ENCODE data around the gene PLA2G2F.

The PLA2G2F gene

DNA sequence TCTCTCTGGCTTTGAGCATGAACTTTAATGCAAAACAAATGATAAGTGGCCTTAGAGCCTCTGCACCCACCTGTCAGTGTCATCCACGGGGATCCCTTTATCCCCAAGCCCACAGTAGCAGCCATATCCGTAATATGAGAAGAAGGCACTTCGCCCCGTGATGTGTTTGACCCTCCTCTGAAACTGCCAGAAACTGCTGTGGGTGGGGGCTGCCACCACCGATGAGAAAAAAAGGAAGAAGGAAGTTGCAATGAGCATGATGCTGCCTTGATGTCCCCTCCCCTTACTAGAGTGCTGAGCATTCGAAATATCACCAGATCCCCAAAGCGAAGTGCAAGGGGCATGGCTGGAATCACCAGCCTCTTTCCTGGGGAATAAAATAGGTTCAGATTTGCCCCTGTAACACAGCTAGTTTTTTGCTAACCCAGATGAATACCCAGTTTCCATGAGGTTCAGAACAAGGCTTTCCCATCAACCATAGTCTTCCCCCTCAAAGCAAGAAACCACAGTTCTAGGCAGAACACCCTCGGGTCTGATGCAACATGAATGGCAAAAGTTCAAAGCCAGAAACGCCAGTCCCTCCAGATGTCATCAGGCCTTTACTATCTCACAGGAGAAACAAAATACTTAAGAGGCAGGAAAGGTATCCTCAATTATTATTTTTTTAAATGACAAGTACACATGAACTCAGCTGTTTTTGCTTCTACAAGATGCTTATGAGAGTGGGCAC is 36.0 kb downstream of the PLA2G2F start:
- no peak for DNase-seq

DNA sequence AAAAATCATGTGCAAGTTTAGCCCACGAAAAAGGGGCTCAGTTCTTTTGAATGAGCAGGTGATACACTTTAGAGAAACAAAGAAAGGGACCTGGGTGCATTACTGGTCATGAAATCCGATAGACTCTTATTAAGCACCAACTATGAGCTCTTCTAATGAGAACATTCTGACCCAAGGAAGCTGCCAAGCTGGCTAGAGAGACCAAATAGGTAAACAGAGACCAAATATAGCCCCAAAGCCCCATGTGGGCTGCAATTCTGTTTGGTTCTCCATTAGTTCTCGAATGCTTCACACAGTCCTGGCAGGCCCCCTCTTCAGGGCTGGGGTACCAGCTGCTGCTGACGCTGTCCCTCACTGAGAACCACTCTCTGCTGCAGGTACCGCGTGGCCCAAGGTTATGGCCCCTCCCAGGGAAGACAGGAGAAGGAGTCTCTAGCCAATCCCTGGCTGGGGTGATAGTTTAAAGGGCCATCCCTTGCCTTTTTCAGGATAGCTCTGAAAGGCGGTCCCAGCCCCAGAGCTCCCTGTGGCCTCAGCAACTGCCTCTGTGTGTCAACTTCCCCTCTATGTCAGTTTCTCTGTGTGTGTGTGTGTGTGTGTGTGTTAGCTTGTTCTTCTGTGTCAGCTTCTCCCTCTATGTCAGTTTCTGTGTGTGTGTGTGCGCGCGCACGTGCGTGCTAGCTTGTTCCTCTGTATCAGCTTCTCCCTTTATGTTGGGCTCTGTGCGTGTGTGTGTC is 39.7 kb downstream of the PLA2G2F start:
- no peak for DNase-seq

DNA sequence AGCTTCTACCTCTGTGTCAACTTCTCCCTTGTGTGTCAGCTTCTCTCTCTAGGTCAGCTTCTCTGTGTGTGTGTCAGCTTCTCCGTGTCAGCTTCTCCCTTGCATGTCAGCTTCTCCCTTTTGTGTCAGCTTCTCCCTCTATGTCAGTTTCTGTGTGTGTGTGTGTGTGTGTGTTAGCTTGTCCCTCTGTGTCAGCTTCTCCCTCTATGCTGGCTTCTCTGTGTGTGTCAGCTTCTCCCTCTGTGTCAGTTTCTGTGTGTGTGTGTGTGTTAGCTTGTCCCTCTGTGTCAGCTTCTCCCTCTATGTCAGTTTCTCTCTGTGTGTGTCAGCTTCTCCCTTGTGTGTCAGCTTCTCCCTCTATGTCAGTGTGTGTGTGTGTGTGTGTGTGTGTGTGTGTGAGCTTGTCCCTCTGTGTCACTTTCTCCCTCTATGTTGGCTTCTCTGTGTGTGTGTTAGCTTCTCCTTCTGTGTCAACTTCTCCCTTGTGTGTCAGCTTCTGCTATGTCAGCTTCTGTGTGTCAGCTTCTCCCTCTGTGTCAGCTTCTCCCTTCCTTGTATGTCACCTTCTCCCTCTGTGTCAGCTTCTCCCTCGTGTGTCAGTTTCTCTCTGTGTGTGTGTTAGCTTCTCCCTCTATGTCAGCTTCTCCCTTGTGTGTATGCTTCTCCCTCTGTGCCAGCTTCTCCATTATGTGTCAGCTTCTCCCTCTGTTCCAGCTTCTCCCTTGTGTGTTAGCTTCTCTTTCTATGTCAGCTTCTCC is 40.4 kb downstream of the PLA2G2F start:
- DNase-seq, result no peak

DNA sequence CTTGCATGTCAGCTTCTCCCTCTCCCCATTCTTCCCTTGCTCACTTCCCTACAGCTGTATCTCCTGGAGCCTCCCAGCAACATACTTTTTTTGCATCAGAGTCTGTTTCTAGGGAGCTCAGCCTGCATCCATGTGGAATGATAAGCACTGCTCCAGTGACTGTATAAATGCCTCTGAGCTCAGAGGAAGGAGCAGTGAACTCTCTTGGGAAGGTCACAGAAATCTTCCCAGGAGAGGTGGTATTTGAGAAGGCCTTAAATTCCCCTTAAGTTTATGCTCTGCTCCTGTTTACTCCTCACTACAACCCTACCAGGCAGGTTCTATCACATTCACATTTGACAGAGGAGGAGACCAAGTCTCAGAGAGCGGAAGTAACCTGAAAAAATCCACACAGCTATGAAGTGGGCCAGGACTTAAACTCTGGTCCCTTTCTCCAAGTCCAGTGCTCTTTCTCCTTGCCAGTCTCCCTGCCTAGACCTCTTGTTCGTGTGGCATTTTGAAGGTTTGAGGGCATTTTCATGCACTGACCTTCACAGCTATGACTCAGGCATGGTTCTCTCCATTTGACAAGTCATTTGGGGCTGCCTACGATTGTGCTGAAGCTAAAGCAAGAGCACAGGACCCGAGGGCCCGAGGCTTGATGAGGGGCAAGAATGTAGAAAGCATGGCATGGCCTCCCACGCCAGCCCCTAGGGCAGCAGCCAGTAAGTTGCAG is 41.2 kb downstream of the PLA2G2F start:
- no peak for DNase-seq

DNA sequence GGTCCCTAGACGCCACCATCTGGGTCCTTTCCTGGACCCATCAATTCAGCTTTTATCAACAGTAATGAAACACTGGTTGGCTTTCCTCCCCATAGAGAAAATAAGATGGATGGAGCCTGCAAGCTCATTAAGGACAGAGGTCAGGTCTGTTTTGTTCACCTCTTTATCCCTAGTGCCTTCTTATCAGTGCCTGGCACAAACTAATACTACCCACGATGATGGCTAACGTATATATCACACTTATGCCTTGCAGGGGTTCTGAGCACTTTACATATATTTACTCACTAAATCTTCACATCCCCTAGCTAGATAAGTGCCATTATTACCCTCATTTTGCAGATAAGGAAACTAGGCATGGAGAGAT is 41.7 kb downstream of the PLA2G2F start:
- no peak for DNase-seq

DNA sequence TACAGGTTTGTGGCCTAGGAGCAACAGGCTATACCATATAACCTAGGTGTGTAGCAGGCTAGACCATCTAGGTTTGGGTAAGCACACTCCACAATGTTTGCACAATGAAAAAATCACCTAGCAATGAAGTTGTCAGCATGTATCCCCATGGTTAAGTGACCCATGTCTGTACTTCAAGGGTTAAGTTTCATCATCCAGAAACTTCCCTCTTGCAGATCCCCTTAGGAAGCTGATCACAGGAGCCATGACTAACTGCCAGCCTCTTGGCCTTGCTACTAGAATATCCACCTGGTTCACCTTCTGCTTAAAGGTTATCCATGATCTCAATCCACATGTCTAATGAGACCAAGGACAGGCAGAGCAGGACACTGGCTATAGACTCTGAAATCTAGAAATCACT is 43.3 kb downstream of the PLA2G2F start:
- DNase-seq, result no peak

DNA sequence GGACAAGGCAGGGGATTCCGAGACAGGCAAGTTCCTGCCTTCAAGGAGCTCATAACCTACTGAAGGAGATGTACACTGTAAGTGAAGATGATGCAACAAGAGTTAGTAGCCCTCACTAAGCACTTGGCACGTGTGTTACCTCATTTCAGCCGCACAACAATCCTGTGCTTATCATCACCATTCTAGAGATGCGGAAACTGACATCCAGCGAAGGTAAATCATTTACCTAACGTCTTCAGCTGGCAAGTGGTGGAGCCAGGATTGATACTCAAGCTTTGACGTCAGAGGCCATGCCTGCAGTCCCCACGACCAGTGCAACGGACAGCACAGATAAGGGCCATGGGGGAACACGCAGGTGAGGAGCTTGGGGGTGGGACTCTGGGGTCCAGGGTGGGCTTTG is 43.9 kb downstream of the PLA2G2F start:
- DNase-seq, result no peak

DNA sequence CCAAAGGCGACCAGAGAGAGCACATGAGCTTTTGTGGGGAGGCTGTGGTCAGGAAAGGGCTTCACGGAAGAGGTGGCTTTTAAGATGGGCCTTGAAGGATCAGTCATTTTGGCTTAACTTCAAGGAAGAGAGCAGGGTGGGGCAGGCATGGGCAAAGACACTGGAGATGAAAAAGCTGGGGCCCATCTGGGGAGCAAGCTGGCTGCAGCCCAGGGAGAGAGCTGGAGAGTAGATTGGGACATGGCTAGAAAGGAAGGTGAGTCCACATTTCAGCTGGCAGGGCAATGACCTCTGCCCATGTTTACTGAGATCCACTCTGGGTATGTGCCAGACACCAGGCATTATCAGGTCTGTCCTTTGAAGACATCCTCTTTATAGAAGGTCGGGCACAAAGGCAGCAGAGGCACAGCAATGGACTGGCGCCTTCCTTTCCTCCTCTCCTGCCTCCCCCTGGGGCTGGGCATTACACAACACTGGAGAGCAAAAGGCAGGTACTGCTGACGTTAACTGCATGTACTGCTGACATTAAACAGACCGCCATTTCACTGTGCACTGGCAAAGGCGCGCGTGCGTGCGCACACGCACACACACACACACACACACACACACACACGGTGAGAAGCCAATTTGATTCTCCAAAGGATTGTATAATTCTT is 44.6 kb downstream of the PLA2G2F start:
- no peak for DNase-seq

DNA sequence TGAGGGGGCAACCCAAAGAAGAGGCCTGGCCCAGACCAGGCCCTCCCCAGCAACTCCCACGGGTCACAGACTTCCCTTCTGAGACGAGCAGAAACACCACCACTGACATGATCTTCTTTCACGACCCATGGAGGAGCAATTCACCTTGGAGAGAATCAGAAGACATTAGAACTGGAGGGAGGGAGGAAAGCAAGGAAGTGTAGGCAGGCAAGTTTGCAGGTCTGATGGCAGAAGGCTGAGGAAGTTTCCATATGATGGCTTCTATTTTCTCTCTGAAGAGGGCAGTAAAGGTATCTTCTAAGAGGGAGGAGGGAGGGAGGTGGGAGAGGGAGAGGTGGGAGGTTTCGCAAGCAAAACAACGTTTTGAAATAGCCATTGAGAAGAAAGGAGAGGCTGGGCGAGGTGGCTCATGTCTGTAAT is 45.4 kb downstream of the PLA2G2F start:
- DNase-seq, result no peak

DNA sequence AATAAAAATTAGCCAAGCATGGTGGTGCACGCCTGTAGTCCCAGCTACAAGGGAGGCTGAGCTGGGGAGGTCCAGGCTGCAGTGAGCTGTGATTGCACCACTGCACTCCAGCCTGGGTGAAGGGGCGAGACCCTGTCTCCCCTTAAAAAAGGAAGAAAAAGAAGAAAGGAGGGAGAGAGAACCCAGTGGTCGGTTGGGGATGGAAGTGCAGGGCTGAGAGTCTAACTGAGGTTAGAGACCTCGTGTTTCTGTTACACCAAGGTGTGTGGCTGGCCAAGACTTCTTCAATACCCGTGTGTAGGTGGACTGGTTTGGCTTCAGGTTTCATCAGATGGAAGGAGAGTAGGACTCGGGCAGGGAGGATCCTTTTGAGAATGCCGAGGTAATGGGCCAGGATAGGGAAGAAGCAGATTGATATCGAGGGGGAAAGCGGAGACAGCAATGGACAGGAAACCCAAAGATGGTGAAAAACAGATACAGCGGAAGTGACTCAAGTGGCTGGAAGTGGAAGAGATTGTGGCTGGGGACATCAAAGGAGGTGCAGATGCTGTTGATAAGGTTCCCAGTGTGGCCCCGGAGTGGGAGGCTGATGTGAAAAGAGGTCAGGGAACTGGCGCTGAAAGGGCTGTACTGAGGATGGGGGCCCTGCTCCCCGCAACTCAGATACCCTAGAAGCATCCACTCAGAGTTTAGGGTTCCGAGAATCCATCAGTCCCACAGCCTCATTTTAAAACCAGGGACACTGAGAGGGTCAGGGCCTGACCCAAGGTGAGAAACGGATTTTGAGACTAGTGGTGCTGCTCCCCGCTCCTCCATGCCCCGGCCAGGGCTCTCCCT is 46.1 kb downstream of the PLA2G2F start:
- no peak for DNase-seq

DNA sequence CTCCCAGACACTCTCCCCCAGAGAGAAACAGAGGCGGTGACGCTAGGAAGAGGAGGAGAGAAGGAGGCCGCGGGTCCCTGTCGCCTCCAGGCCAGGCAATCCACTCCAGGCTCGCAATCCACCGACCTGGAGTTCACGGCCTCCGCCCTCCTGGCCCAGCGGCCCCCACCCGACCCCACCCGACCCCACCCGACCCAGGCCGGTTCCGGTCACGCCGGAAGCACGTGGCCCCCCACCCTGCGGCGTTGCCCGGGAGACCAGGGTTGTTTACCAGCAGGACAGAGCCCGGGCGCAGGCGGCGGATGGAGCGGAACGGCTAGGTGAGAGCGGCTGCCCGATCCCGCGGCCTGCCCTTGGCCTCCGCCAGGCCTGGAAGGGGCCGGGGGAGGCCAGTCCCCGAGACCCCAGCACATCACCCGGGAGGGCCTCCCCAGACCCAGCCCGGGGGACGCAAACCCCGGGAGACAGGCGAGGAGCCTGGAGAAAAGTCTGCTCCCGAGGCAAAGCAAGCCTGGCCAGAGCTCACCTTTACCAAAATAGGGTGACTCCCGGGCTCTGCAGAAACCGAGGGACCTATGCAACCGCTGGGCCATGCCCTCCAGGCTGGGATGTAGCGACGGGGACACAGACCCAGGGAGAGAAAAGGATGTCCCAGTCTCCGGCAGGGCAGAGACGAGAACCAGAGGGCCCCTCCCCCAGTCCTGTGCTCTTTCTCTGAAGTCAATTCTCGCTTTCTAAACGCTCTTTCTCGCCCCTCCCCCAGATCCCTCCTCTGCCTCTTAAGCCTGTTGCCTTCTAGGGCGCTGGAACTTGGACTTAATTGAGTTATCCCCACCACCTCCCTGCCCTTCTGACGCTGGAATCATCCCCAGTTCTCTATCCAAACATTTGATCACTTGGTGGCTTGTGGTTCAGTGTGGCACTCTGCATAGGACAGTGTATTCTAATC is 47.0 kb downstream of the PLA2G2F start, which contains the start of the genes PLA2G2C and UBXN10:
Gene PLA2G2C, minus strand, starts transcription at position 685 of the 949 bp plus-strand sequence. CDS start 9,155 bp downstream, outside the sequence.
Gene UBXN10, plus strand, starts transcription at position 263 of the 949 bp plus-strand sequence. CDS start 4,466 bp downstream, outside the sequence.
- no peak for DNase-seq

DNA sequence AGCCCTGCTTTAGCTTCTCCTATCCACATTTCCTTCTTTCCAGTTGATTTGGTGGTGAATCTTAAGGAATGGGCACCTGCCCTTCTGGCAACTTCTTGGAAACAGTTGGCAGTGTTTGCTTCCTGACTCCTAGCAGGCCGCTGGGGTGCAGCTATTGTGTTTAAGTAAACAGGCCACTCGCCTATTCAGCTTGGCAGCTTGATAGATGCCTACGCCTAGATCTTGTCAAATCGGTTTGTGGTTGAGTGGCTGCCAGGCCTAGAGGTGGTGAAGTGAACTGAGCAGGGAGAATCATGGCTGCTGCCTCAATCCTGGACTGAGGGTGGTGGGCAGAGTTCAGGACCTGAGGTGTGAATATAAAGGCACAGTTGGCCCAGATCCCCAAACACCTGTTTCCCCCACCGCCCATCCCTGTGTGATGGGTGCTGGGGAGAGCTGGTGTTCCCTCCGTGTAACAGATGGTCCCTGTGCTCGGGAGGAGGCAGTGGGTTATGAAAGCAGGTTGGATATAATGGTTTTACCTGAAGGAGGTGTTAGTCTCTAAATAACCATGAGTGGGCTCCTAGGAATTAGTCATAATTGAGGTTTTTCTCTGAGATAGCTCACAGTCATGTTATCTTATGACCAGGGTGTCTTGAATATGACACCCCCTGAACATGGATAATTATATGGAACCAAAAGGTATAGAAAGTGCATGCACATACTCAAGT is 48.1 kb downstream of the PLA2G2F start:
- DNase-seq, result no peak

DNA sequence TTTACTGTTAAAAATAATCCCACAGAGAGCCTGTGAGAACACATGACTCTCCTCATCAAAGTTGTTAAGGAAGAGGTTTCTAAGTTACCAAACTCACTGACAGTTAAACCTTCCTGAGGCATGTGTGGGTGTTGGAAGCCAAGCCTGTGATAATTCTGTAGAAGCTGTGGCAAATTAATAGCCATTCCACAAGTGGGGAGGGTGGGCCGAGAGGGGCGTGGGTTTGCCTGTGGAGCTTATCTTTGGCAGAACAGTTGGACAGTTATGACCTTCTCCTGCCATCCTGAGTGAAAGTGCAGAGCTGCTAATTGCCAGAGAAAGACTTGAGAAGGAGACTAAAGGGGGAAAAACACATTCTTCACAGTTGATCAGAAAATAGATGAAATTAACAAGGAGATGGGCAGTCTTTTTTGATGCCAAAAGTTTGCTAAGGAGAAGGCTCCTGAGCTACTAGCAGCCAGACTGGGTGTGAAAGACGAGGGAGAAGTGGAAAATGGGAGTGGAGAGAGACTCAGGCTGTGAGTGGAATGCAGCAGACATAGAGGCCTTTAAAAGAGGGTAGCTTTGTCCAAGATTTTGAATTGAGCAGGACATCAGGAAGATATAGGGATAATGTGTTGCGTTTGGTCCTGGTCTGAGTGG is 48.8 kb downstream of the PLA2G2F start:
- DNase-seq, result no peak

DNA sequence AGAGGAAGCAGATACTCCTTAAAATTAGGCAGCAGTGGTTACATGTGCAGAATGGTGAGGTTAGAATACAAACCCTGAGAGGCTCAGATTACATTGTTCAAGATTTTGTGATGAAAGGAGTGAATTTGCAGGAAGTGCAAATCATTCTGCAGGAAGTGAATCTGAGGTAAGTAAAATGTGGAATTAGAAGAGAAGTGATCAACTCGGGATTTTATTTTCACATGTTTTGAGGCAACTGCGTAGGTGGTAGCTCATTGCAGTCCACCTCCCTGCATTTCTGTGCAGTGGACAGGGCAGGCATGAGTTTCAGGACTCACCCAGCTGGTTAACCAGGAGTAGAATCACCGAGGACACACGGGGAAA is 49.3 kb downstream of the PLA2G2F start:
- DNase-seq, result no peak

DNA sequence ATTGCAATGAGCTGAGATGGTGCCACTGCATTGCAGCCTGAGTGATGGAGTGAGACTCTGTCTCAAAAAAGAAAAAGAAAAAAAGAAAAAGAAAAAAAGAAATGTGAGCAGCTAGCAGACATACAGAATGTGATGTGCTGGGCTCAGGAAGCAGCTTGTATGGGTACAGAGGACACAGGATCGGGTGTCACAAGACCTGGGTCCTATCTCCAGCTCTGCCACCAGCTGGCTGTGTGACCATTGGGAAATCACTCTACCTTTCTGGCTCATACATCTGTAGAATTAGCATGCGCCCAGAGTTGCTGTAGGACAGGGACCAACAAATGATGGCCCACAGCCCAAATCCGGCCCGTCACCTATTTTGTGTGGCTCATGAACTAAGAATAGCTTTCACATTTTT is 50.5 kb downstream of the PLA2G2F start:
- no peak for DNase-seq

DNA sequence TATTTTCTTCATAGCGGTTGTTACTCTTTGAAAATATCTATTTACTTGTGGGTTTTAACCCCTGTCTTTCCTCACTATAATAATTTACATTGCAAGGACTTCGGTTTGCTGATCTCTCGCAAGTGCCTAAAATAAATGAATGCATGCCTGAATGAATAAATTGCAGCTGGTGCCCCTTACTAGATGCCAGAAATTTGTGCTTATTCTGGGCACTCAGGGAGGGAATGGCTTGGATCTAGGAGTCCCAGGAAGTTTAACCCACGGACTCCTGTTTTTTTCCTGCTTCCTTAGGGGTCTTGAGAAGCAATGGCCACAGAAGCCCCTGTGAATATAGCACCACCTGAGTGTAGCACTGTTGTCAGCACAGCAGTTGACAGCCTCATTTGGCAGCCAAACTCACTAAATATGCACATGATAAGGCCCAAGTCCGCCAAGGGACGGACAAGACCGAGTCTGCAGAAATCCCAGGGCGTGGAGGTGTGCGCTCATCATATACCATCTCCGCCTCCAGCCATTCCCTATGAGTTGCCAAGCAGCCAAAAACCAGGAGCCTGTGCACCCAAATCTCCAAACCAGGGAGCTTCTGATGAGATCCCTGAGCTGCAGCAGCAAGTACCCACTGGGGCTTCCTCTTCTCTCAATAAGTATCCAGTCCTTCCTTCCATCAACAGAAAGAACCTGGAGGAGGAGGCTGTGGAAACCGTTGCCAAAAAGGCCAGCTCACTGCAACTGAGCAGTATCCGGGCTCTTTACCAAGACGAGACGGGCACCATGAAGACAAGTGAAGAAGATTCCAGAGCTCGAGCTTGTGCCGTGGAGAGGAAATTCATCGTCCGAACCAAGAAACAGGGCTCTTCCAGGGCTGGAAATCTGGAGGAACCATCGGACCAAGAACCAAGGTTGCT is 51.4 kb downstream of the PLA2G2F start:
- no peak for DNase-seq

DNA sequence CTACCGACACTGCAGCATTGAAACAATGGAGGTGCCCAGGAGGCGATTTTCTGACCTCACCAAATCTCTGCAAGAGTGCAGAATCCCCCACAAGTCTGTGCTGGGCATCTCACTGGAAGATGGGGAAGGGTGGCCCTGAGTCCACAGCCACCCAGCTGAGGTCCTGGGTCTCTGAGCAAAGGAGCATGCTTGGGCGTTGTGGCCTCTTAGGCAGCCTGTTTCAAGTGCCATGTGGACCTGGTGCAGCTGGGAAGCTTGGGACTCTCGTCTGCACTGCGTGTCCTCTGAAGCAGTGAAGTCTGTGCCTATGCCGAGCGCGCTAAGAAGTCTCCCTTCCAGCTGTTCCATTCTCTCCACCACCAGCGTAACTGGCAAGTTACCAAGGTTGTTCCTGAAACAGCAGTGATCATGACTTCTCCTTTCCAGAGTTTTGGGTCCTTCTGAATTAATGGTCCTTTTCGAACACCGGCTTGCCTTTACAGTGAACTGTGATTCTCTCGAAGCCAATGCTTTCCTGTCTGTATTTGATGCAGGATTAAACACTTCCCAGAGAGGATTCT is 52.2 kb downstream of the PLA2G2F start:
- DNase-seq, result no peak

DNA sequence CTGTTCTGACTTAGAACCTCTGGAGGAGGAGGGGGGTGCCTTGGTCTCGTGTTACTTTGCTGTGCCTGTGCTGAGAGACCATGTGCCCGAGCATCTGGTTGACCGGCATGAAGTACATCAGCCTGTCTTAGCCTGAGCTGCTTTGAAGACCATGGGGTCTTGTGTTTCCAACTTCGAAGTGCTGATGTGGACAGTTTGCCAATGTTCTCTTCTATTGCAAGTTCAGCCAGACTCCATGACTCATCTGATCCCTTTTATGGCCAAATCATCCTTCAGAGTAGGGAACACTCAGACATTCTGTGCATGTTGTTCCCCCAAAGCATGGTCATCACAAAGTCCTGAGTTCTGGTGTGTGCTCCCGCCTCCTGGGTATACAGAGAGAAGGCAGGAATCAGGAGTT is 53.2 kb downstream of the PLA2G2F start:
- no peak for DNase-seq

Measured in SW 1271 (cell line).